Stimulated activated CD8-positive, alpha-beta memory T cell treated with anti-CD3 and anti-CD28 coated beads, Interleukin-4, amount 100 ng/mL, for 1 hour (primary cell): ENCODE data around the gene CHD8.
"Not testable (repeated sequence)": the region's sequence is repeated elsewhere in the genome, so short reads cannot be mapped to it uniquely, and the experiment has no call there.

ENCODE experiments used
- DNase-seq, 2 donors: peaks; one replicate each; pipeline ENCODE4 v3.0.0-alpha.2; 2020; ENCODE audit warnings: low read depth in 2 of 2, low spot score in 1 of 2

CHD8 gene

GRCh38 chr14:21455912-21456667 is at the start of gene CHD8:
TSS of gene CHD8 (minus strand) at chr14:21456123. CDS start at chr14:21431643, 24,480 bp downstream.
- DNase-seq, result peak; percentile 98

- DNase-seq, result no peak
Measured at GRCh38 chr14:21505012-21505553, 49.2 kb upstream of the CHD8 start.

- no peak for DNase-seq
Measured at GRCh38 chr14:21503376-21503775, 47.5 kb upstream of the CHD8 start.

- DNase-seq, result no peak
Measured at GRCh38 chr14:21501568-21501967, 45.6 kb upstream of the CHD8 start.

GRCh38 chr14:21498540-21499526 is 42.9 kb upstream of the CHD8 start:
- DNase-seq, result no peak

- DNase-seq, result no peak
Measured at GRCh38 chr14:21496453-21496852, 40.5 kb upstream of the CHD8 start.

- DNase-seq, result no peak
Measured at GRCh38 chr14:21494902-21495762, 39.2 kb upstream of the CHD8 start.

GRCh38 chr14:21486640-21487087 is 30.7 kb upstream of the CHD8 start:
- no peak for DNase-seq

GRCh38 chr14:21476925-21477681 is 21.2 kb upstream of the CHD8 start, which contains the start of the genes RAB2B and TOX4:
TSS of gene RAB2B (minus strand) at chr14:21476959. CDS start at chr14:21476872, 87 bp downstream.
TSS of gene TOX4 (plus strand) at chr14:21477195. CDS start at chr14:21477279, 84 bp downstream.
- peak; percentile 69 to 84 for DNase-seq

- peak; percentile 70 to 71 for DNase-seq
Measured at GRCh38 chr14:21476523-21476924, 20.6 kb upstream of the CHD8 start.

GRCh38 chr14:21475767-21476522 is 20.0 kb upstream of the CHD8 start:
- no peak for DNase-seq

- no peak for DNase-seq
Measured at GRCh38 chr14:21467616-21468015, 11.7 kb upstream of the CHD8 start.

GRCh38 chr14:21455592-21455911 is 371 bp downstream of the CHD8 start:
- no peak for DNase-seq

- DNase-seq, result no peak
Measured at GRCh38 chr14:21454843-21455544, 929 bp downstream of the CHD8 start.

GRCh38 chr14:21449899-21450216 is 6.1 kb downstream of the CHD8 start:
- DNase-seq, result no peak

- not testable (repeated sequence) for DNase-seq
Measured at GRCh38 chr14:21442657-21443056, 13.3 kb downstream of the CHD8 start.

GRCh38 chr14:21440859-21441258 is 15.1 kb downstream of the CHD8 start:
- no peak for DNase-seq

GRCh38 chr14:21437063-21437901 is 18.6 kb downstream of the CHD8 start:
- DNase-seq, result peak; percentile 96 to 97
